Activated CD8-positive, alpha-beta memory T cell treated with anti-CD3 and anti-CD28 coated beads for 36 hours (primary cell): ENCODE measurements around the gene SHOC2. TPM values are rescaled to one million over a fixed set of nuclear protein-coding genes. Genes with fewer than 3 reads are reported as not detected.

Experiments used
- CTCF ChIA-PET: fragments of 350-600 bp; sonication (Branson Sonifier 250); formaldehyde crosslinking; loops from one replicate; lab custom pipeline; 2021; ENCODE audit warnings: antibody characterized with exemption; lab: Charles Lee
- POLR2A ChIA-PET: fragments of 350-600 bp; sonication (Branson Sonifier 250); formaldehyde crosslinking; loops from one replicate; lab custom pipeline; 2021; ENCODE audit warnings: antibody characterized with exemption; lab: Charles Lee
- total RNA-seq, 2 experiments: library from RNA; stranded (reverse); gene quantifications; one replicate each; pipeline ENCODE4 v1.2.3, GENCODE V29; 2021

SHOC2 gene
- total RNA-seq, 2 experiments from 2014 or later: 51.3 to 51.4 TPM

DNA sequence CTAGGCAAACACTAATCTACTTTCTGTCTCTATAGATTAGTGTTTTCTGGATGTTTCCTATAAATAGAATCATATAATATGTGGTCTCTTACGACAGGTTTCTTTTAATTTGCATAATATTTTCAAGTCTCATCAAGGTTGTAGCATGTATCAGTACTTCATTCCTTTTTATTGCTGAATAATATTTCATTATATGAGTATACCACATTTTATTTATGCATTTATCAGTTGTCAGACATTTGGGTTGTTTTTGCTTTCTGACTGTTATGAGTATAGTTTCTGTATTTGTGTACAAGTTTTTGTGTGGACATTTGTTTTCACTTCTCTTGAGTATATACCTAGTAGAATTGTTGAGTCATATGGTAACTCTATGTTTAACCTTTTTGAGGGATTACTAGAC, 48.2 kb downstream of the SHOC2 start:
- CTCF ChIA-PET: no interaction called here
- POLR2A ChIA-PET: no interaction called here

DNA sequence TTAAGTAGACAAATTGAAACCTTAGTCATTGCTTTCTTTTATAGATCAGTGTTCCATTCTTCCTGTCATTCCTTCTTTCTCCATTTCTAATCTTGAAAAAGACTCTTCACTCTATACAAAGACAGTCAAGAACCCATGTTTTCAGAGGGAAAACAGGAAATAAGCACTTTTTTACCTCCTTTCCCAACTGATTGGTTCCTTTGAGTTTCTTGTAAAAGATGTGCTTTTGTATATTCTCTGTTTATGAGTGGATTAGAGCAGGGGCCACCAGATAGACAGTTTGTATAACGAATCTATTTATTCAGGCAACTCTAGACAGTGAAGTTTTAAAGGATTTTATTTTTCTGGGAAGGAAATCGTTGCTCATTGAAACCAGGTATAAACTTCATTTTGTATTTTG, 49.8 kb downstream of the SHOC2 start:
- CTCF ChIA-PET: no interaction called here
- POLR2A ChIA-PET: no interaction called here

DNA sequence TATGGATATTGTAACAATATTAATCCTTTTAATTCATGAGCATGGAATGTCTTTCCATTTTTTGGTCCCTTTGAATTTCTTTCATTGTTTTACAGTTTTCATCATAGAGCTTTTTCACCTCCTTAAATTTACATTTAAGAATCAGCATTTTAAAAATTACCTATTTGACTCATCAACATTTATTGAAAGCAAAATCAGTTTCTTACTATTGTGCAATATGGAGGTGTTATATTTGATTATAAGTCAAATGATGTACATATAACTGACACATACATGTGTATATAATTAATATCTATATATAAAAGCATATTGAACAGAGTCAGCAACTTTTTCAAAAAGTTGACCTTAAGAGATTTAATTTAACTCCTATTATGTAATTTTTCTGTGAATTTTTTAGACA, 52.2 kb downstream of the SHOC2 start:
- ChIA-PET POLR2A (no interaction called here), CTCF (no interaction called here)

DNA sequence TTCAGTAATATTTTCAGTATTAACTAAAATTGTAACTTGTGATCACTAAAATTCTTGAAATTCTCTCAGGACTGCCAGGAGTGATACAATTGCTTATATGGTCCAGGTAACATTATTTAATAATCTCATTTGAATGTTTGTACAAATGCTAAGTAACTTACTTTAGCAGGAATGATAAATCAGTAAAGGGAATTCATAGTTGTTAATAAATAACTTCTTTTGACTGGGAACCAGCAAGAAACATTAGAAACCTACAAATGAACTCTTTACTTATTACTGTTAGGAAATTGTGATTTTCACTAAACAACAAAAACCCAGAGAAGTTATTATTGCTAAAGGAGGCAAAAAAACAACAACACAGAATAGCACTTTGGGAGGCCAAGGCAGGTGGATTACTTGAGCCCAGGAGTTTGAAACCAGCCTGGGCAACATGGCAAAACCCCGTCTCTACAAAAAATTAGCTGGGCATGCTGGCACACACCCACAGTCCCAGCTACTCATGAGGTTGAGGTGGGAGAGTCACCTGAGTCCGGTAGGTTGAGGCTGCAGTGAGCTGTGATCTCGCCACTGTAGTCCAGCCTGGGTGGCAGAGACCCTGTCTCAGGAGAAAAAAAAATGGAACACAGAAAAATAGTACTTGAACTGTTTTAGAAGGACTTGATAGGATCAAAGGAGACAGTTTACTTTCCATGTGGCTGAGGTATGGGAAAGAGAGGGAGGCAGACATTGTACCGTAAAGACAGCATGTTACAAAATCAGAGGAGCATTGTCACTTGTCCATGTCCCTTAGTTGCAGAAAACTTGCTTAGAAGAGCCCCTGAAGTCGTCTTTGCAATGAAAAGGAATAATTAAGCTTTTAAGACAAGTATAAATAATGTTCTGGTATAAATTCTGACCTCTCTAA, 53.1 kb downstream of the SHOC2 start:
- ChIA-PET CTCF (no interaction called here), POLR2A (no interaction called here)

DNA sequence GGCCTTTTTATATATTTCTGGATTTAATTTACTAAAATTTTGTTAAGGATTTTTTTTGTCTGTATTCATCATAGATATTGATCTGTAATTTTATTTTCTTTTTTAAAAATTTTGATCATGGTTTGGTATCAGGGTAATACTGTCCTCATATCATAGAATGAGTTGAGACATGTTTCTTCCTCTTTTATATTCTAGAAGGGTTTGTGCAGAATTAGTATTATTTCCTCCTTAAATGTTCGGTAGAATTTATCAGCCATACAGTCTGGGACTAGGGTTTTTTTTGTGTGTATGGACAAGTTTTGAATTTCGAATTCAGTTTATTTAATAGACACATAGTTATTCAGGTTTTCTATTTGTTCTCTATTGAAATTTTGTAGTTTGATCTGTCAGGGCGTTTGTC, 54.0 kb downstream of the SHOC2 start:
- ChIA-PET CTCF (no interaction called here), POLR2A (no interaction called here)

DNA sequence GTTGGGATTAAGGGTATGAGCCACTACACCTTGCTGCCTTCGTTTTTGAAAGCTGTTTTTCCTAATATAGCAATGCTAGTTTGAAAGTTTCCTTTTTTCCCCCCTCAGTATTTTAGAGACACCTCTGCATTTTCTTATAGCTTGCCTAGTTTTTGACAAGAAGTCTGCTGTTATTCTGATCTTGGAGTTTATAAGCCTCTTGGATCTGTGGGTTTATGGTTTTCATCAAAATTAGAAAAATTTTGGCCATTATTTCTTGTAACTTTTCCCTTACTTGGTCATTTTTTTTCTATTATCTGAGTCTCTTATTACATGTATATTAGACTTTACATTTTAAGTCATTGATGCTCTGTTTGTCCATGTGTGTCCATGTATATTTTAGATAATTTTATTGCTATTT, 57.2 kb downstream of the SHOC2 start:
- POLR2A ChIA-PET: no interaction called here
- CTCF ChIA-PET: interaction anchor here (1.1 kb wide), 1 partner anchor 17 kb away, joined by 3 read pairs; no protein-coding TSS in a partner anchor

DNA sequence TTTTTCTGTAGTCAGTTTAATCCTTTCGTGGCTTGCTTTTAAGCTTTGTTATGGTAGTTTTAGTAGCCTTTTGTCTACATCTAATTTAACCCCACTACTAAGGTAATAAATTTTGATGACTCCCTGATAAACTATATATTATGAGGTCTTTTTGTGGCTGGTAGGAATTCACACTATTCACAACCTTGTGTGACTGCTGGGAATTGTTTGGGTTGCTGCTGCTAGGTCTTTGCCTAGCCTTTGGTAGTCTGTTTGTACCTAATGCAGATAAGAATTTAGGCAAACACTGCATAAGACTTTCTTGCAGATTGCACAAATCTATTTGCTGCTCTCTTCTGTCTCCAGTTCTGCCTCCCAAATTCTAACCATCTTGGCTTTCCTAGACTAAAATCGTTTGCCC, 58.3 kb downstream of the SHOC2 start:
- ChIA-PET CTCF (interaction anchor here (1.1 kb wide), 1 partner anchor 15 kb away, joined by 3 read pairs; no protein-coding TSS in a partner anchor), POLR2A (no interaction called here)

DNA sequence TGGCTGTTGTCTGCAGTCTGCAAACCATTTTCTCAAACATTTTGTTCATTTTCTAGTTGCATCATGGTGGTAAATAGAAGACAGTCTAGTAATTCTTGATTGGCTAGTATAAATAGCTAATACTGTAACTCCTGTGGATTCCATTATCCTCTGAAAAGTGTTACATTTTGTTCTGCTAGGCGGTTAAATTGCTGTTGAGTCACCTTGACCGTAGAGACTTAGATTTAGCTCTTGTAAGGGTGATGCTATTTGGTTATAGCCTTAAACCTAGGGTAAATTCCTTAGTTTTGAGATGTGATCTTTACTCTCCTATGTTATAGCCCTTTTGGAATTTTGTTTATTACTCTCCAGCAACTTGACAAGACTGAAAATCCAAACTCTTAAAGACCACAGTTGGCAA, 58.8 kb downstream of the SHOC2 start:
- ChIA-PET CTCF (no interaction called here), POLR2A (no interaction called here)

DNA sequence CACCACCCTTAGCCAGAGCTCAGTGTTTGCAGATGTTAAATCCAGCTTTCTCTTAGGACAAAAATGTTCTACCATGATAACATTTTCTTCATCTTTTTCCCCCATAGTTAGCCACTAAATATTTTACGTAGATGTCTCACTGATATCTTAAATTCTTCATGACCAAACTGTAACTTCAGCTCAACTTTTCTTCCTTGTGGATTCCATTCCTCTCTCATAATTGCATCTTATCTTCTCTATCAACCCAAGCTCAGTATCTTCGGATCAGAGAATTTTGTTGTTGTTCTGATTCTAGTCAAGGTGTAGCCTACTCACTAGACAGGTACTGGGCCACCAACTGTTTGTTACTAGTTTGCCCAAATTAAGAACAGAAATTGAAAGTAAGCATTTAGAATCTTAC, 60.2 kb downstream of the SHOC2 start:
- ChIA-PET CTCF (no interaction called here), POLR2A (no interaction called here)

DNA sequence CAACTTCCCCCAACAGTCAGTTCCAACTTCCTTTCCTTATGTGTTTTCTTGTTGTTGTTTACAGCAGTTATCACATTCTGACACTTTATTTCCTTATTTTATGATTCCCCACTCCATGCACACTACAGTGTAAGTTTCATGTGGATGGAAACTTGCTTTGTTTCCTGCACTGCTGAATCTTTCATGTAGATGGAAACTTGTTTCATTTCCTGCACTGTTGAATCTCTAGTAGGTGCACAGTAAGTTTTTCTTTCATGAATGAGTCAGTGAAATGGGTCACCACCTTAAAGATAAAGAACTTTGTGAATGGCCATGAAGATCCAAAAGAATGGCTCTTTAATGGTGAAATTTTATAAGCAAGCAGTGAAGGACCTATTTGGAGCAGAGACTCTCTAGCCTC, 61.4 kb downstream of the SHOC2 start:
- CTCF ChIA-PET: no interaction called here

DNA sequence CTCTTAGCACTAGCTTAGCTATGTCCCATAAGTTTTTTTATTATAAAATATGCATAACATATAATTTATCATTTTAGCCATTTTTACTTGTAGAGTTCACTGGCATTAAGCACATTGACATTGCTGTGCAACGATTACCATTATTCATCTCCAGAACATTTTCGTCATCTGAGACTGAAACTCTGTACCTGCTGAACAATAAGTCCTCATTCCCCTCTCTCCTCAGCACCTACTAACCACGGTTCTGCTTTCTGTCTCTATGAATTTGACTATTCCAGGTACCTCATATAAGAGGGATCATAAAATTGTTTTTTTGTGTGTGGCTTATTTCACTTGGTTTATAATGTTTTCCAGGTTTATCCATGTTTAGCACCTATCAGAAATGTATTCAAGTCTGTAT, 64.1 kb downstream of the SHOC2 start:
- ChIA-PET POLR2A (no interaction called here), CTCF (no interaction called here)

More for the DNA sequence above, 61.4 kb downstream of the SHOC2 start:
- POLR2A ChIA-PET: no interaction called here

DNA sequence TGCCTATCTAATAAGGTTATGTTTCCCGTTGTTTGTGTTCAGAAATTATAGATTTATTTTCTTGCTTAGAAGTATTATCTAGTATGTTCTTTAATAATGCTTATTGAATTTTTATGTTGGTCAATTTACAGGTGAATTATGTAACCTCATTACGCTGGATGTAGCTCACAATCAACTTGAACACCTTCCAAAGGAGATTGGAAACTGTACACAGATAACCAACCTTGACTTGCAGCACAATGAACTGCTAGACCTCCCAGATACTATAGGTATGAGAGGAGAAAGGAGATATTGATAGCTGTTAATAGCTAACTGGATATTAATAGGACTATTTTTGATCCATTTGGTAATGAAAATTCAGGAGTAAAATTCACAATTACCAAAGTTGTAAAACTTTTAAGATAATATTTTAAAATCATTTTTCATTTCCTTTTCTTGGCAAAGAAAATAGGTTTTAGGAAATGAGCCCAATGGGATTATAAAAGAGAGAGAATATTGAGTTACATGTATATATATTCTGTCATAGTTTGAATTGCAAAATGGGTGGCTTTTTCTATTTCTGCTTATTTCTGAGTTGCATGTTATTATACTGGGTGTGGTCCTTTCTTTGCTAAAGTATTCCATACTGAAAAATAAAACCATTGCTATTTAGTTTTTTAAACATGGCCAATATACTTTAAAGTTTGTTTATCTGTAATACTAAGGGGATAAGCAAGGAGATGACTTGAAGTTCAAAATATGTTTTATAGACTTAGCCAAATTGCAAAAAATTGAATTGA, 66.3 kb downstream of the SHOC2 start:
- CTCF ChIA-PET: no interaction called here
- POLR2A ChIA-PET: no interaction called here

DNA sequence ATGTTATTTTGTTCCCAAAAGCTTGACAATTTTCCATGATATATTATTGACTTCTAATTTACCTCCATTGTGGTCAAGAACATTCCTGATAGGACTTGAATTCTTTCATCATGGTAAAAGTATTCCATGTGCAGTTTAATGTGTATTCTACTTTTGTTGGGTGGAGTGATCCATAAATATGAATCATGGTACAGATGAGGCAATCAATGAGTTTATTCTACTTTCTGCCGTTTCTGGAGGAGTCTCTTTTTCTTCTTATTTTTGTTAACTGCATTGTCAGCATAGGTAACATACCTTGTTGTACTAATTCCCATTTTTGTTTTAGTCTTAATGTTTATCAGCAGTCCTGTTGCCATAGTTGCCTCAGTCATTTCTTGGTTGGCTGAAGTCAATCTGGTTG, 69.6 kb downstream of the SHOC2 start:
- ChIA-PET CTCF (no interaction called here), POLR2A (no interaction called here)

DNA sequence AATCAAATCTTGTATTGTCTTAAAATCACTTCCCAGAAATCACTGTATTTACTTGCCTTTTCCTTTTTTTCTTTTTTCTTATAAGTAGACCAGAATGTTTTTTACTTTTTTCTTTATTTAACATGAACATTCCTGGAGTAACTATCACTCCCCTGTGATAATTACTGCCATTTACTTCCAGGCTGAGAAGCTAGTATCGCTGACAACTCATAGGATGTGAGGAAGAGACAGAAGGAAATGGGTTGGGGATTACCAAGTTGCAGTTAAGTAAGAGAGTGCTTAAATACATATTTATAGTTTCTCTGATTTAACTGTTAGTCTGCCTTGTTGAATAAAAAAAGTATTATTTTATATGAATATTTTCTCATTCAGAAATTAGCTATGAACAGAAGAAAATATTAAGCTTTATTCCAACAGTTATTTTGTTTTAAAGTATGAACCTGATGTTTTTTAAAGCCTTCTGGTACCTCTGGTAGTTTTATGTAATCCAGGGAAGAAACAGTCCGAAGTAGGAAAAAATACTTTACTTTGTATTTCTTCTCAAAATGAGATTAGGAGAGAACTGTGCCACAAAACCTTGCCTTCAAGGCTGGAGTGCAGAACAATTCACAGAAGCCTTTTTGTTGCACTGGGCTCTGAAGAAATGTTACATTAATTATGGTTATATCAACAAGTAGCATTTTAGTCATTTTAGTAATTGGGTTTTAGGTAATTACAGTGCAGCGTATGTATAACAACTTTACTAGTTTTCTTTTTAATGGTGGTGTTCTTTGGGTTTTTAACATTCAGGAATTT, 72.8 kb downstream of the SHOC2 start:
- ChIA-PET POLR2A (no interaction called here), CTCF (interaction anchor here (0.5 to 1.2 kb wide), 2 partner anchors 15 to 784 kb away, joined by 3 read pairs; no protein-coding TSS in a partner anchor)

DNA sequence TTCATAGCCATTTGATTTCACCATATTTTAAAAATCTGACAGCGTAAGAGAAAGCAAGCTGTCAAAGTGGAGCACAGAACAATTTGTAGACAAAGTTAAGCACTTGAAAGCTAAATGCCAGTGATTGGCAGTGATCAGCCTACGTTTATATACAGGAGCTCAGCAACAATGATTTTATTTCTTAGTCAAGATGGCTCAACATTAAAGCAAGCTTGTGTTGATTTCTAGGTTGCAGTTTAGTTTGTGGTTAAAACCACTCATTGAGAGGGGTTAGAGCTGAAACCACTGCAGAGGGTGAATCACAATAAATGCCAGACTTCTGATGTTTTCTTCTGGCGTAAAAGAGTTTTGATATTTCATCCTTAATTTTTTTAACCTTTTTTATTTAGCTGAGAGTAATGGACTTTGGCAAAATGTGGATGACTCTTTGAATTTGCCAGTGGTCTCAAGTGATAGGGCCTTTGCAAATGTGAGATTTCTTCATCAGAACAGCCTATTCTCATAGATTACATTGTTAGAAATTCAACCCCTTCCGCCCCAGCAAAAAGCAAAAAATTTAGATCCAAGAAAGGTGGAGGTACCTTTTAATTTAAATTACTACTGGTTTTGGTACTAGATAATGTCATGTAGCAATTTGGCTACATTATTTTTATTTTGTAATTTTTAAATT, 73.8 kb downstream of the SHOC2 start:
- ChIA-PET CTCF (interaction anchor here (0.5 to 1.2 kb wide), 2 partner anchors 16 to 785 kb away, joined by 3 read pairs; no protein-coding TSS in a partner anchor), POLR2A (no interaction called here)

DNA sequence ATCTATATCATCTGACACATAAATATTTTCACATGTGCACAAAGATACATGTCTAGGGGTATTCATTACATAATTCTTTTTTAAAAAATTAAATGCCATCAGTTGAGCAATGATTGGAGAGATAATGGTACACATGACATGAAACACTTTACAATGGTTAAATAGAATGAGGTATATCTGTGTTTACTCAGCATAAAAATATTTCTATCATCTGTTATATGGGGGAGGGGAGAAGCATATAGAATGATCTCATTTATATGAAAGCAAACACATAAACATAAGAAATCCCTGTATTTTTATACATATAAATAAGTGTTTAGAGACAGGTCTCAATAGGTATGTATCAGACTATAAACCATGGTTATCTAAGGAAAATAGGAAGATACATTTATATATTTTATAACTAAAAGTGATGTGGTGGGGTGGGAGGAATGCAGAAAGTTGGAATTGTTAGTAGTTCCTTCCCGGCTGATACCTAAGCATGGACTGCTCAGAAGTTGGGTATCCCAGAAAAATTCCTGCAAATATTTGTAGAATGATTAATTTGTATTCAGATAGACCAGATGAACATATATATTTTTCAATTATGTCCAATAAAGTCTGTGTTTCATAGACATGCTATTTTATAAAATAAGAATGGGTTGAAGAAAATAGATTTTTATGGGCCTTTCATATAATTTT, 75.1 kb downstream of the SHOC2 start:
- CTCF ChIA-PET: no interaction called here
- POLR2A ChIA-PET: no interaction called here

DNA sequence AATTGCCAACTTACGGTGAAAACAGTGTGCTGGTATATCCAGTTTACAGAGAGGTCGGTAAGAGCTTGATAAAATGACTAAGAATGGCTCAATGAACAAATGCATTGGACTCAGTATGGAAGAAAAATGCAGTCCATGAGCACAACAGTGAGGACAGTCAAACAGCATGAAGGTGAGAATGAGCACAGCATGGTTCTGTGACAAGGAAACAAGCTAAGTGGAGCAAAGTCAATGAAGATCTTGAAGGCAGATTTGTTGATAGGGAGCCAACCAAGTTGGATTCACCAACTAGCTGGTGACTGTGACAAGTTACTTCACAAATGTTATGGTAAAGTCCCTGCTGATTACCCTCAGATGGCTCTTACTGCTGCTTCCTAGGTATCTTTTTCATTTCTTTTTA, 75.9 kb downstream of the SHOC2 start:
- CTCF ChIA-PET: no interaction called here

DNA sequence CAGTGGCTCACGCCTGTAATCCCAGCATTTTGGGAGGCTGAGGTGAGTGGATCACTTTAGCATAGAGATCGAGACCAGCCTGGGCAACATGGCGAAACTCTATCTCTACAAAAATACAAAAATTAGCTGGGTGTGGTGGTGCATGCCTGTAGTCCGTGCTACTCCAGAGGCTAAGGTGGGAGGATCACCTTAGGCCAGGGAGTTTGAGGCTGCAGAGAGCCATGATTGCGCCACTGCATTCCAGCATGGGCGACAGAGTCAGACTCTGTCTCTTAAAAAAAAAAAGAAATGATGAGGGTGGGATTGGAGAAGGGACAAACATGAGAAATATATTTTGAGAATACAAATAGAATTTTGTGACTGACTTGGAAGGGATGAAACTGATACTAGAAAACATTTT, 76.9 kb downstream of the SHOC2 start:
- ChIA-PET CTCF (no interaction called here), POLR2A (no interaction called here)

More for the DNA sequence above, 75.9 kb downstream of the SHOC2 start:
- POLR2A ChIA-PET: no interaction called here

DNA sequence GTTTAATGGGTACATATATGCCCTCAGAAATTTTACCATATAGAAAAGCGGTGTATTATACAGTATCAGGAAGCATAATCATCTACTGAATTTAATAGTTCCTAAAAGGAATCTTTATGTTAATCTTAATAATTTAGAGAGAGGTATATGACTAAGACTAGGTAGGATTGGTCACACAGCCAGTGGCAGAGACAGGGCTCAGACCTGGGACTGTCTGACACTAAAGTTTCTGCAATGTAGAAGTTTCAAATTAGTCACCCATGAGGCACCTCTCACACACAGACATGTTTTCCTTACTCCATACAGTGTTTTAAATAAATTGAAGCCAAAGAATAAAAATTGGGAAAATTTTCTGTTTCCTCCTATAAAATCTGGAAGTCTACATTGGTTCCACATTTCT, 84.6 kb downstream of the SHOC2 start:
- CTCF ChIA-PET: no interaction called here
- POLR2A ChIA-PET: no interaction called here
